Pancreas (tissue), 10 donors: Measurements from ENCODE around the gene MSN. TPM values are rescaled to one million over a fixed set of nuclear protein-coding genes. Genes with fewer than 3 reads are reported as not detected.

ENCODE experiments used
- ATAC-seq, 4 donors: fragments of 200-7000 bp; cut with Tn5 transposase; one replicate each; pipeline versions ENCODE4 v1.8.0 to v1.9.1; 2020; ENCODE audit warnings: mild to moderate bottlenecking in 4 of 4, moderate library complexity in 4 of 4
- DNase-seq, 6 donors: peaks; one replicate each; pipeline ENCODE4 v3.0.0-alpha.2; 2020
- FAIRE-seq: peaks from 2 replicates; lab custom pipeline; 2012; peaks lifted over from hg19 to GRCh38; lab: Jason Lieb, UNC
- H3K27ac ChIP-seq, 4 donors: fragments of 200-600 bp; sonication (generic); 1 replicate in 3 of 4; 2 replicates in 1 of 4; pipeline versions ENCODE4 v1.5.0 to v1.8.0; 2020
- H3K27me3 ChIP-seq, 4 donors: fragments of 200-600 bp; one replicate each; pipeline ENCODE4 v1.8.0; 2021
- H3K36me3 ChIP-seq, 3 donors: fragments of 200-600 bp; sonication (generic) in 1 of 3; one replicate each; pipeline versions ENCODE4 v1.5.0 to v1.8.0; 2020 to 2021
- H3K4me1 ChIP-seq, 3 donors: fragments of 200-600 bp; one replicate each; pipeline ENCODE4 v1.8.0; 2021
- H3K4me3 ChIP-seq, 4 donors: fragments of 200-600 bp; sonication (generic) in 2 of 4; one replicate each; pipeline versions ENCODE4 v1.5.0 to v1.8.0; 2020 to 2021
- H3K9me3 ChIP-seq, 4 donors: fragments of 200-600 bp; one replicate each; pipeline ENCODE4 v1.8.0; 2021
- WGBS, 2 donors: extraction: QIAGEN DNeasy Blood & Tissue Kit; methylation state at CpG; one replicate each; pipeline ENCODE4 v1.1.7; 2013; 5-methylcytosine and 5-hydroxymethylcytosine counted together
- intact Hi-C, 3 donors: fragments of 100-400 bp; cut with DNase I; formaldehyde crosslinking; loops; one replicate each; pipeline versions ENCODE4 v1.11.1 to v1.14.2; 2022
- polyA plus RNA-seq, 2 donors: library from polyadenylated mRNA; stranded (reverse); fragments of 200-250 nt; gene quantifications; one replicate each; pipeline ENCODE4 v1.2.3, GENCODE V29; 2013
- total RNA-seq, 6 donors: library from RNA; stranded (reverse); fragmentation: NEBNext Ultra II Directional in 4 of 6; extraction: Animal tissue kit (Norgen Biotek cat#: 25700) in 4 of 6; gene quantifications; one replicate each; pipeline versions ENCODE4 v1.2.1 to v1.2.4, GENCODE V29; 2021 to 2023
- TF ChIP-seq, protein P1 (sequence below), 4 donors: fragments of 200-600 bp; sonication (generic) in 3 of 4; IDR thresholded peaks; one replicate each; pipeline versions ENCODE4 v1.5.0 to v1.8.0; 2021; ENCODE audit warnings: antibody characterized with exemption in 4 of 4
- donor health status: healthy with polysubstance abuse.
- donor health status: DM: no; HTN: no; CAD: no; lungs with moderate emphysema.
- donor health status: DM: no; HTN: no; CAD: no.
- donor health status: control.
- donor health status: control.
- donor health status: Bipolar disorder and iron deficiency.
- donor health status: DM: yes; HTN: yes; CAD: no.
- donor health status: DM: no; HTN: no; CAD: no.
- donor health status: DM: no; HTN: no; CAD: no.
- donor health status: DM: yes; HTN: yes; CAD: no.

MSN gene
- total and polyA plus RNA-seq, 8 donors, result 12.4 to 99.1 (median 23.4) TPM

DNA sequence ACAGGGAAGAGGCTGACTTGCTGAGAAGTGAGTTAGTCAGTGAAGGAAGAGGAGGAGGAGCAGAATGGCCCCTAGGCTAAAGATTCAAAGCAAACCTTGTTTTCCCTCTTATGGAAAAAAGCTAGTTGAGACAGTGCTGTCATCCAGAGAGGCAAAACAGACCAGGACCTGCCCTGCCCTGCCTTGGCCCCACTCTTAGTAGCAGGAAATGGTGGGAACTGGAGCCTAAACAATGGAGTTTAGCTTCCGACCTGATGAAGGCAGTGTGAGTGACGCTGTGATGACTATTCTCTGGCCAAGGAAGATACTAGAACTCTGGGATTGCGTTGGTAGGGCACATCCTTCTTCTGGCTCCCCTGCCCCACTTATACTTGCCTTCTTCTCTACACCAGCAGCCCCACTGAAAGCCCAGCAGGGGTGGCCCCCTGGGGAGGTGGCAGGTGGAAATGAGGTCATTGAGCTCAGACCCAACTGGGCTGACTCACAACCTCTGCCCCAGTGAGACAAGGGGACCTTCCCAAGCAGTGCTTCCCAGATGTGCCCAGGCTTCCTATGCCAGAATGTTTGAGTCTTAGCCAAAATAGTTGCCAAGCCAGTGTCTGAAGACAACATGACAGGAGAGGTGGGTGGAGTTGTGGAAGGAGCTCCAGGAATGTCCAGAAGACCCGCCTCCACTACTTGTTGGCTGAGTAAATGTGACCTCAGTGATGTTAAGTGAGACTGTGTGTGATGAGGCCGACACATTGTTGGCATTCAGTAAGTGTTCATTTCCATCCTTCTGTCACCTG lies 38.8 kb downstream of the MSN start:
- 50 to 52% methylated on average over 5 of the region's 5 CpGs for WGBS, 2 donors
- FAIRE-seq (no peak), ATAC-seq (peak; percentile 58 to 83 (median 72)), DNase-seq (peak in 3 of 6 donors; percentile 10 to 30 (median 24))
- Histone ChIP-seq H3K27me3 (no peaks in the 10 kb centered on the region), H3K4me1 (no peaks in the 10 kb centered on the region), H3K4me3 (no peak overlapping the region), H3K27ac (peak overlapping the region in 2 of 4 donors; percentile 48 to 60), H3K36me3 (no peaks in the 10 kb centered on the region), H3K9me3 (no peaks in the 10 kb centered on the region)
- intact Hi-C loops, result no loop called here
- TF ChIP-seq, protein P1, sequence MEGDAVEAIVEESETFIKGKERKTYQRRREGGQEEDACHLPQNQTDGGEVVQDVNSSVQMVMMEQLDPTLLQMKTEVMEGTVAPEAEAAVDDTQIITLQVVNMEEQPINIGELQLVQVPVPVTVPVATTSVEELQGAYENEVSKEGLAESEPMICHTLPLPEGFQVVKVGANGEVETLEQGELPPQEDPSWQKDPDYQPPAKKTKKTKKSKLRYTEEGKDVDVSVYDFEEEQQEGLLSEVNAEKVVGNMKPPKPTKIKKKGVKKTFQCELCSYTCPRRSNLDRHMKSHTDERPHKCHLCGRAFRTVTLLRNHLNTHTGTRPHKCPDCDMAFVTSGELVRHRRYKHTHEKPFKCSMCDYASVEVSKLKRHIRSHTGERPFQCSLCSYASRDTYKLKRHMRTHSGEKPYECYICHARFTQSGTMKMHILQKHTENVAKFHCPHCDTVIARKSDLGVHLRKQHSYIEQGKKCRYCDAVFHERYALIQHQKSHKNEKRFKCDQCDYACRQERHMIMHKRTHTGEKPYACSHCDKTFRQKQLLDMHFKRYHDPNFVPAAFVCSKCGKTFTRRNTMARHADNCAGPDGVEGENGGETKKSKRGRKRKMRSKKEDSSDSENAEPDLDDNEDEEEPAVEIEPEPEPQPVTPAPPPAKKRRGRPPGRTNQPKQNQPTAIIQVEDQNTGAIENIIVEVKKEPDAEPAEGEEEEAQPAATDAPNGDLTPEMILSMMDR (IDR thresholded peaks at IDR 0.05), result no peak

GRCh38 chrX:65707151-65707550 lies 39.7 kb downstream of the MSN start:
- ATAC-seq (no peak), FAIRE-seq (no peak), DNase-seq (no peak)
- no peak overlapping the region for H3K4me3 ChIP-seq
- intact Hi-C loops, result no loop called here
- WGBS, 2 donors, result 48 to 56% methylated on average over 2 of the region's 2 CpGs
- no peaks in the 10 kb centered on the region for H3K36me3 ChIP-seq
- TF ChIP-seq, protein P1 (IDR thresholded peaks at IDR 0.05), result no peak
- no peaks in the 10 kb centered on the region for H3K27me3 ChIP-seq
- H3K27ac ChIP-seq, result peak overlapping the region in 1 of 4 donors; percentile 8
- no peaks in the 10 kb centered on the region for H3K4me1 ChIP-seq
- H3K9me3 ChIP-seq, result no peaks in the 10 kb centered on the region

- Histone ChIP-seq H3K4me1 (no peaks in the 10 kb centered on the region), H3K27ac (no peak overlapping the region), H3K4me3 (no peak overlapping the region), H3K27me3 (peaks cover 0 to 4% (median 0%) of the 10 kb centered on the region in 4 donors), H3K9me3 (no peaks in the 10 kb centered on the region), H3K36me3 (no peaks in the 10 kb centered on the region)
- no peak for ATAC-seq
- TF ChIP-seq, protein P1 (IDR thresholded peaks at IDR 0.05), result no peak
- 73 to 75% methylated on average over 6 of the region's 6 CpGs for WGBS, 2 donors
- FAIRE-seq, result no peak
- DNase-seq, result no peak
- intact Hi-C loops, result no loop called here
Observed at GRCh38 chrX:65712005-65712806, 44.8 kb downstream of the MSN start.

- no peaks in the 10 kb centered on the region for H3K36me3 ChIP-seq
- H3K27ac ChIP-seq, result no peak overlapping the region
- DNase-seq (no peak), ATAC-seq (no peak), FAIRE-seq (no peak)
- TF ChIP-seq, protein P1 (IDR thresholded peaks at IDR 0.05), result no peak
- no peaks in the 10 kb centered on the region for H3K9me3 ChIP-seq
- H3K4me3 ChIP-seq, result no peak overlapping the region
- intact Hi-C loops, result no loop called here
- WGBS, 2 donors, result 59 to 82% methylated on average over 4 of the region's 4 CpGs
- no peaks in the 10 kb centered on the region for H3K4me1 ChIP-seq
- no peaks in the 10 kb centered on the region for H3K27me3 ChIP-seq
Observed at GRCh38 chrX:65718538-65718937, 51.1 kb downstream of the MSN start.
